NOMO-1 (cell line): Measurements from ENCODE around the gene DPF3.

Experiments used
- DNase-seq, 2 experiments: peaks; one replicate each; lab custom pipeline; 2025; ENCODE audit not compliant: unreplicated experiment in 2 of 2; lab: John Stamatoyannopoulos, UW

Gene DPF3

GRCh38 chr14:72893636-72894322, at the start of gene DPF3:
Gene DPF3, minus strand, starts transcription at chr14:72894101. Its CDS starts 13 bp downstream, at chr14:72894088.
- DNase-seq, result peak; percentile 95 to 96

- DNase-seq, result no peak
Measured at GRCh38 chr14:72942934-72943333, 49.0 kb upstream of the DPF3 start.

GRCh38 chr14:72941286-72941985, 47.5 kb upstream of the DPF3 start:
- no peak for DNase-seq

- DNase-seq, result no peak
Measured at GRCh38 chr14:72939630-72940029, 45.7 kb upstream of the DPF3 start.

GRCh38 chr14:72932893-72933292, 39.0 kb upstream of the DPF3 start:
- DNase-seq, result no peak

- DNase-seq, result no peak
Measured at GRCh38 chr14:72929316-72930080, 35.6 kb upstream of the DPF3 start.

GRCh38 chr14:72928872-72929271, 35.0 kb upstream of the DPF3 start:
- DNase-seq, result no peak

GRCh38 chr14:72926292-72927028, 32.6 kb upstream of the DPF3 start, which contains the start of gene DCAF4:
Gene DCAF4, plus strand, starts transcription at chr14:72926464. Its CDS starts 11,515 bp downstream, at chr14:72937979.
- peak; percentile 98 for DNase-seq

- no peak for DNase-seq
Measured at GRCh38 chr14:72925815-72926291, 32.0 kb upstream of the DPF3 start.

GRCh38 chr14:72925171-72925759, 31.4 kb upstream of the DPF3 start:
- DNase-seq, result no peak

GRCh38 chr14:72924337-72924736, 30.4 kb upstream of the DPF3 start:
- DNase-seq, result no peak

GRCh38 chr14:72921396-72921795, 27.5 kb upstream of the DPF3 start:
- no peak for DNase-seq

GRCh38 chr14:72920008-72920407, 26.1 kb upstream of the DPF3 start:
- DNase-seq, result no peak

- no peak for DNase-seq
Measured at GRCh38 chr14:72917094-72917802, 23.3 kb upstream of the DPF3 start.

- no peak for DNase-seq
Measured at GRCh38 chr14:72916174-72916573, 22.3 kb upstream of the DPF3 start.

GRCh38 chr14:72913809-72914208, 19.9 kb upstream of the DPF3 start:
- DNase-seq, result no peak

- no peak for DNase-seq
Measured at GRCh38 chr14:72909163-72909562, 15.3 kb upstream of the DPF3 start.

- no peak for DNase-seq
Measured at GRCh38 chr14:72907886-72908285, 14.0 kb upstream of the DPF3 start.

GRCh38 chr14:72906879-72907278, 13.0 kb upstream of the DPF3 start:
- no peak for DNase-seq

- DNase-seq, result no peak
Measured at GRCh38 chr14:72906316-72906715, 12.4 kb upstream of the DPF3 start.
